HepG2 (cell line): ENCODE data around the gene CDC14B. TPM values are rescaled to one million over a fixed set of nuclear protein-coding genes. Genes with fewer than 3 reads are reported as not detected.

ENCODE experiments used
- BRCA1 ChIP-seq: sonication (generic); formaldehyde crosslinking; IDR thresholded peaks from 2 replicates; pipeline ENCODE4 v1.4.0; 2020; ENCODE audit warnings: missing genetic modification reagents
- CEBPG ChIP-seq: IDR thresholded peaks from 2 replicates; pipeline ENCODE4 v1.6.1; 2016
- ELF4 ChIP-seq: sonication (generic); formaldehyde crosslinking; IDR thresholded peaks from 2 replicates; pipeline ENCODE4 v1.5.0; 2020; ENCODE audit warnings: missing genetic modification reagents, mild to moderate bottlenecking, moderate library complexity, borderline replicate concordance
- GMEB1 ChIP-seq: sonication (generic); formaldehyde crosslinking; IDR thresholded peaks from 2 replicates; pipeline ENCODE4 v1.5.1; 2020; ENCODE audit warnings: missing genetic modification reagents, mild to moderate bottlenecking, borderline replicate concordance
- HMGXB4 ChIP-seq, 2 experiments: sonication (generic) in 1 of 2; formaldehyde crosslinking in 1 of 2; IDR thresholded peaks; 2 replicates each; pipeline versions ENCODE4 v1.4.0 to v1.6.1; 2018 to 2020; ENCODE audit warnings: missing genetic modification reagents in 2 of 2, borderline replicate concordance in 1 of 2, low read depth in 1 of 2, mild to moderate bottlenecking in 1 of 2, missing biosample characterization in 1 of 2
- HNF4G ChIP-seq, 2 experiments: sonication (generic) in 1 of 2; formaldehyde crosslinking in 1 of 2; IDR thresholded peaks; 2 replicates each; pipeline versions ENCODE4 v1.4.0 to v1.6.1; 2011 to 2020; ENCODE audit warnings: borderline replicate concordance in 2 of 2, low read depth in 2 of 2, mild to moderate bottlenecking in 2 of 2, low read length in 1 of 2, missing genetic modification reagents in 1 of 2, moderate library complexity in 1 of 2
- KDM3A ChIP-seq: IDR thresholded peaks from 2 replicates; pipeline ENCODE4 v1.6.1; 2018; ENCODE audit warnings: low read depth, missing compliant biosample characterization
- KMT2A ChIP-seq: sonication (generic); formaldehyde crosslinking; IDR thresholded peaks from 2 replicates; pipeline ENCODE4 v1.4.0; 2020; ENCODE audit warnings: missing genetic modification reagents
- NR2F6 ChIP-seq, 2 experiments: IDR thresholded peaks; 2 replicates each; pipeline ENCODE4 v1.6.1; 2016; ENCODE audit warnings: antibody characterized with exemption in 1 of 2, mild to moderate bottlenecking in 1 of 2
- PTBP1 ChIP-seq: fragments of 200-400 bp; formaldehyde crosslinking; IDR thresholded peaks from 2 replicates; pipeline ENCODE4 v1.6.1; 2018; ENCODE audit warnings: low read length, low read depth; ENCODE audit not compliant: poor library complexity, severe bottlenecking
- ZNF326 ChIP-seq: sonication (generic); formaldehyde crosslinking; IDR thresholded peaks from 2 replicates; pipeline ENCODE4 v1.4.0; 2020; ENCODE audit warnings: missing genetic modification reagents, borderline replicate concordance
- ZNF407 ChIP-seq: sonication (generic); formaldehyde crosslinking; IDR thresholded peaks from one replicate; pipeline ENCODE4 v1.5.1; 2020; ENCODE audit warnings: mild to moderate bottlenecking, missing genetic modification reagents; ENCODE audit errors: not compliant biosample characterization
- ZNF431 ChIP-seq: sonication (generic); formaldehyde crosslinking; IDR thresholded peaks from 2 replicates; pipeline ENCODE4 v1.9.0; 2022; ENCODE audit warnings: missing genetic modification reagents, low read depth, mild to moderate bottlenecking, borderline replicate concordance
- ZNF615 ChIP-seq: sonication (generic); formaldehyde crosslinking; IDR thresholded peaks from 2 replicates; pipeline ENCODE4 v1.5.0; 2020; ENCODE audit warnings: mild to moderate bottlenecking, missing genetic modification reagents, borderline replicate concordance
- ZSCAN9 ChIP-seq: IDR thresholded peaks from 2 replicates; pipeline ENCODE4 v1.6.1; 2016; ENCODE audit warnings: borderline replicate concordance
- polyA plus RNA-seq, 8 experiments: library from polyadenylated mRNA; depleted of rRNA in 3 of 8; stranded (reverse) in 7 of 8; unstranded in 1 of 8; fragments of >200 nt; fragmentation: Illumina TruSeq in 4 of 8; extraction: Trizol in 4 of 8; gene quantifications; 2 replicates each; pipeline versions ENCODE4 v1.2.1 to v1.2.3, GENCODE V29; 2011 to 2016; ENCODE audit warnings: low read depth in 4 of 8, missing spikeins in 1 of 8, mixed read lengths in 1 of 8; ENCODE audit not compliant: insufficient read depth in 1 of 8
- total RNA-seq, 5 experiments: library from RNA; depleted of rRNA; stranded (reverse); fragments of >200 nt; fragmentation: Illumina TruSeq; extraction: Trizol; gene quantifications; 2 replicates each; pipeline ENCODE4 v1.2.3, GENCODE V29; 2016; ENCODE audit warnings: low read depth in 1 of 5

Gene CDC14B
- total and polyA plus RNA-seq, 2 of the 13 experiments (the other 11 are each of a cell fraction or from before 2014, with no cell fraction given): 25.8 to 33.3 TPM

- TF ChIP-seq ZNF326 (CRISPR knock-in tag) (no peak), NR2F6 (IDR thresholded peaks at IDR 0.05) (no peak), NR2F6 (CRISPR knock-in tag; IDR thresholded peaks at IDR 0.05) (peak; percentile 60; the same call in 1 of the 2 replicates), ZNF431 (CRISPR knock-in tag) (no peak), HNF4G (IDR thresholded peaks at IDR 0.05; ENCODE audit: borderline replicate concordance, low read depth, low read length) (peak; percentile 70; the same call in 1 of the 2 replicates), HNF4G (CRISPR knock-in tag; IDR thresholded peaks at IDR 0.05; ENCODE audit: borderline replicate concordance, low read depth) (peak; percentile 26; the same call in 1 of the 2 replicates), ZSCAN9 (CRISPR knock-in tag) (0 out of 2 replicates have a peak, but pooled peaks have one; percentile 68), BRCA1 (CRISPR knock-in tag) (no peak), HMGXB4 (CRISPR knock-in tag; IDR thresholded peaks at IDR 0.05; ENCODE audit: borderline replicate concordance in 1 of 2, low read depth in 1 of 2) (peak; percentile 28 to 65; a peak in 1 of 4 replicates), KMT2A (CRISPR knock-in tag) (peak; percentile 84), KDM3A (CRISPR knock-in tag) (peak; percentile 57; the same call in 1 of the 2 replicates), CEBPG (CRISPR knock-in tag) (peak; percentile 51; the same call in 1 of the 2 replicates), GMEB1 (no peak), ZNF407 (CRISPR knock-in tag) (no peak), ZNF615 (CRISPR knock-in tag) (no peak), PTBP1 (no peak), ELF4 (no peak)
Observed at GRCh38 chr9:96612105-96612965, 7.3 kb downstream of the CDC14B start (continued).
